Activated T-helper 2 cell treated with anti-CD3 and anti-CD28 coated beads, Interferon-gamma antibody, Interleukin-2, Interleukin-4, amounts not matched to agents 10 μg/mL and 5 μg/mL and 100 μg/mL, durations not matched to agents 14 hours and 24 hours and 36 hours (primary cell): Measurements from ENCODE around the gene MDK. TPM values are rescaled to one million over a fixed set of nuclear protein-coding genes. Genes with fewer than 3 reads are reported as not detected.

Experiments used
- DNase-seq: peaks from one replicate; pipeline ENCODE4 v3.0.0; 2021; ENCODE audit warnings: low spot score
- H3K27ac Mint-ChIP-seq: one replicate; pipeline ENCODE4 v1.8.0; 2021; ENCODE audit warnings: mixed read lengths
- H3K27me3 Mint-ChIP-seq: one replicate; pipeline ENCODE4 v1.8.0; 2021; ENCODE audit warnings: low read depth, mixed read lengths
- H3K36me3 Mint-ChIP-seq: one replicate; pipeline ENCODE4 v1.8.0; 2021; ENCODE audit warnings: low read depth, mixed read lengths
- H3K4me1 Mint-ChIP-seq: one replicate; pipeline ENCODE4 v1.8.0; 2021; ENCODE audit warnings: low read depth, mixed read lengths
- H3K4me3 Mint-ChIP-seq: one replicate; pipeline ENCODE4 v1.8.0; 2021; ENCODE audit warnings: low read depth, mild to moderate bottlenecking, moderate library complexity, mixed read lengths
- H3K9me3 Mint-ChIP-seq: one replicate; pipeline ENCODE4 v1.8.0; 2021; ENCODE audit warnings: mixed read lengths
- intact Hi-C: fragments of 100-400 bp; cut with micrococcal nuclease; formaldehyde crosslinking; loops from one replicate; pipeline ENCODE4 v1.15.1; 2023
- total RNA-seq: library from RNA; stranded (reverse); gene quantifications from 2 replicates; pipeline ENCODE4 v1.2.3, GENCODE V29; 2022

MDK gene
- total RNA-seq, 1 donor from 2014 or later, result 2.8 TPM

DNA sequence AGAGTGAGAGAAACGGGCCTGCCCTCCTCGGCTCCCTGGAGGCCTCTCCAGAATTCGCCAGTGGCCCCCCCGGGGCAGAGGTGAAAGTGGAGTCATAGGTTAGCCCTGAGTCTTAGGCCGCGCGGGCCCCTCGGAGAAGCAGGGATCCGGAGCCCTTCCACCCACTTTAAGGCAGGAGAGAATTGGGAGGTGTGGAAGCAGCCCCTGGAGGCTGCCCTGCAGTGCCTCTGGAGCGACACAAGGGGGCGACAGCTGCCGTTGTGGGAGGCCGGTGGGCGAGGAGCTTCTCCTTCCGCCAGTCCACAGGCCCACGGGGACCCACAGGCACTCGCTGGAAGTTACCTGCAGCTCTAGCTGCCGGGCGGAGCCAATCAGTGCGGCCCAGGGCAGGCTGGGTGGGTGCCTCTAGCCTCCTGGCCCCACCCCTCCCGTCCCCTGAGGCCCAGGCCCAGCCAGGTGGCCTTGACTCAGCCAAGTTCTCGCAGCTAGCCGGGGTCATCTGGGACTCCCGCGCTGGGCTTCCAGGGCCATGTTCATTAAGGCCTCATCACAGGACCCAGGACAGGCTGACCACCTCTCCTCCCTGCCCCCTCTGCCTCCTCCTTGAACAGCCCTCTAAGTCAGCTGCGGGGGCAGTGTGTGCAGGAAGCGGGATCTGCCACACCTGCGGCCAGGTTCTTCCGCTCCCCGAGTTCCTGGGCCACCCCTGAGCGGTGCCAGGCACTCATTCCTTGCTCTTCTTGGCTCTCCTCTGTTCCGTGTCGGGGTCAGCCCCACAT lies 29.2 kb upstream of the MDK start:
- no peaks in the 10 kb centered on the region for H3K27me3 Mint-ChIP-seq
- peak overlapping the region; percentile 72 for H3K27ac Mint-ChIP-seq
- peaks cover 47% of the 10 kb centered on the region for H3K4me1 Mint-ChIP-seq
- DNase-seq, result peak; percentile 63
- H3K36me3 Mint-ChIP-seq, result peaks cover 29% of the 10 kb centered on the region
- intact Hi-C loops, result loop anchor here (2.0 kb wide), 1 partner anchor 29 kb away; the partner anchor contains the start of gene MDK
- H3K4me3 Mint-ChIP-seq, result peak overlapping the region; percentile 73
- H3K9me3 Mint-ChIP-seq, result no peaks in the 10 kb centered on the region

DNA sequence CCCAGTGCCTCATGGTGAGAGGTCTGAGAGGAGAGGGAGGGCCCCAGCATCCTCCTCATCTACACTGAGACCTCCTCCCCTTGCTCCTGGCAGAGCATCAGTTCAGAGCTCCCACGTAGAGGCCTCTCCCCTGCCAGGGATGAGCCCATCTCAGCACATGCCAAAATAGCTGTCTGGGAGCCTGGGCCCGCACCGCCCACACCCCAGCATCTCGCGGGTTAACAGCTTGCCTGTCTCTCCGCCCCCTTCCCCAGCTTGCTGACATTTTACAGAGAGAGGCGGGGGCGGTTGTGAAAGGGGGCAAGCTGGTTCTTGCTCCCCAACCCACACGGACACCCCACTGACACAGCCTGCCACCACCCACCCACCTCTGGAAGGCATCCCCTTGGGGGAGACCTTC lies 27.8 kb upstream of the MDK start:
- H3K4me1 Mint-ChIP-seq, result peaks cover 48% of the 10 kb centered on the region
- intact Hi-C loops, result loop anchor here (2.0 kb wide), 1 partner anchor 27 kb away; the partner anchor contains the start of gene MDK
- H3K27ac Mint-ChIP-seq, result peak overlapping the region; percentile 38
- H3K9me3 Mint-ChIP-seq, result no peaks in the 10 kb centered on the region
- no peak for DNase-seq
- no peaks in the 10 kb centered on the region for H3K27me3 Mint-ChIP-seq
- peaks cover 29% of the 10 kb centered on the region for H3K36me3 Mint-ChIP-seq
- H3K4me3 Mint-ChIP-seq, result no peak overlapping the region

DNA sequence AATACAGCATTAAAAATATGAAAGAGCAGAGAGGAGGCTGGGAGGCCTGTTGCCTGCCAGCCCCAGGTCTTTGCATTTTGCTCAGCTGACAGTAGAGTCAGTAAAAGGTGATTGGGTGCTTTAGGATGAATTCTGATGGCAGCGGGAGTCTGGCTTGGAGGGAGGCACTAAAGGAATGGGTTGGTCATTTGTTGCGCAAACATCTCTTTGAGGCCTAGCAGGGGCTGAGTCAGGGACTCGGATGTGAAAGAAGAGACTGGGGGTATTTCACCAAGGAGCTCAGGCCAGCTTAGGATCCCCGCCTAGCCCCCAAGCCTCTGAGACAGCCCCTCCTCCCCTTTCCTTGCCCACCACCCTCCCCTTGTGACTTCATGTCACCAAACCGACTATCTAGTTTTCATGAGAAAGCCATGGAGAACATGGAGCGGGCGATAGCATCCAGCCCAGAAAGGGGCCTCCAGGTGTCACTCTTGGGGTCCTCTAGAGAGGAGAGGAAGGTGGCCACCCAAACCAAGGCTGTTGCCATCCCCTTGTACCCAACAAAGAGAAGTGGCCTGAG lies 24.5 kb upstream of the MDK start:
- Mint-ChIP-seq H3K4me1 (peaks cover 40% of the 10 kb centered on the region), H3K4me3 (no peak overlapping the region), H3K36me3 (peaks cover 11% of the 10 kb centered on the region), H3K27me3 (no peaks in the 10 kb centered on the region), H3K9me3 (no peaks in the 10 kb centered on the region), H3K27ac (no peak overlapping the region)
- DNase-seq, result no peak
- intact Hi-C loops, result no loop called here

DNA sequence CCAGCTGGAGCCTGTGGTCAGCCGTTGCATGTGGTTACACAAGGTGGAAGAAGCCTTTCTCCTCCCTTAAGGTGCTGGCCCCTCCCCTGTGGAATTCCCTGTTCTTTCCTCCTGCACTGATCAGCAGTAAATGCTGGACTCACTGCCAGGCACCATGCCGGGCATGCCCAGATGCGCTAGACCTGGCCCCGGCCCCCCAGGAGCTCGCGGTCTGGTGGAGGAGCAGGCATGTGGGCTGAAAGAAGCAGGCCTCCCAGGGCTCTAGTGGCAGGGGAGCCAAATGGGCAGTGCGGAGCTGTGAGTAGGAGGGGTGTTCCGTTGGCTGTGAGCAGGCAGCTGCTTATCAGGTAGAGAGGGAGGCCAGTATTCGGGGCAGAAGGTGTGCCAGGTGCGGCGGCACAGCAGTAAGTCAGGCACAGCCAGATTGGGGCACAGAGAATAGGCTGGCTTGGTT lies 24.0 kb upstream of the MDK start:
- Mint-ChIP-seq H3K27ac (peak overlapping the region; percentile 5), H3K27me3 (no peaks in the 10 kb centered on the region), H3K4me3 (no peak overlapping the region), H3K9me3 (no peaks in the 10 kb centered on the region), H3K36me3 (peaks cover 11% of the 10 kb centered on the region), H3K4me1 (peaks cover 41% of the 10 kb centered on the region)
- no peak for DNase-seq
- intact Hi-C loops, result no loop called here

DNA sequence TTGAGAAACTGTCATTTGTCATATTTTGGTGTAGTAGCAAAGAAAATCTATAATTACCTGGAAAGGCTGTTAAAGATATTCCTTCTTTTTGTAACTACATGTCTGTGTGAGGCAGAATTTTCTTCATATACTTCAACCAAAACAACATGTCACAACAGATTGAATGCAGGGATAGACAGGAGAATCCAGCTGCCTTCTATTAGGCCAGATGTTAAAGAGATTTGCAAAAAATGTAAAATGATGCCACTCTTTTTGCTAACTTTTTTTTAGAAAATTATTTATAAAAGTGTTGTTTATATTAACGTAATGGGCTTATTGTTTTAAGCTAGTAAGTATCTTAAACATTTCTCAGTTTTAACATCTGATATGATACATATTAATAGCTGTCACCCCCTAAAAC lies 21.5 kb upstream of the MDK start:
- no peak overlapping the region for H3K4me3 Mint-ChIP-seq
- peaks cover 33% of the 10 kb centered on the region for H3K4me1 Mint-ChIP-seq
- H3K27ac Mint-ChIP-seq, result no peak overlapping the region
- no peaks in the 10 kb centered on the region for H3K9me3 Mint-ChIP-seq
- no peaks in the 10 kb centered on the region for H3K27me3 Mint-ChIP-seq
- no peak for DNase-seq
- intact Hi-C loops, result no loop called here
- peaks cover 3% of the 10 kb centered on the region for H3K36me3 Mint-ChIP-seq

DNA sequence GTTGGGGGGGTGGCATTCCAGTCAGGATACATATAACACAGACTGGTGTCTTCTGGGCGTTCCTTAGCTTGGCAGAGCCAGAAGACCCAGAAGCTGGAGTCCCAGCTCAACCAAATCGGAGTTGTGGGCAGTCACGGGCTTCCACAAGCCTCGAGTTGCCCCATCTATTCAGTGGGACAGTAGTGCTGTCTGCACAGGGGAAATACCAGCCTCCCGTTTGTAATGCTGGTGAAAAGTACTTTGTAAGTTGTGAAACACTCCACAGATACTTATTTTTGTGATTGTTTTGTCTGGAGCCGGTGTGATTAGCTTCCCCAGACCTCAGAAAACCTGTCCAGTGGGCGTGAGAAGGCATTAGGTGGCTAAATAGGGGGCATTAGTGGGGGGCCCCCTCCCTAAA lies 20.6 kb upstream of the MDK start:
- H3K27ac Mint-ChIP-seq, result peak overlapping the region; percentile 86
- intact Hi-C loops, result loop anchor here (1.0 kb wide), 1 partner anchor 12 kb away; no protein-coding TSS in a partner anchor
- H3K27me3 Mint-ChIP-seq, result no peaks in the 10 kb centered on the region

DNA sequence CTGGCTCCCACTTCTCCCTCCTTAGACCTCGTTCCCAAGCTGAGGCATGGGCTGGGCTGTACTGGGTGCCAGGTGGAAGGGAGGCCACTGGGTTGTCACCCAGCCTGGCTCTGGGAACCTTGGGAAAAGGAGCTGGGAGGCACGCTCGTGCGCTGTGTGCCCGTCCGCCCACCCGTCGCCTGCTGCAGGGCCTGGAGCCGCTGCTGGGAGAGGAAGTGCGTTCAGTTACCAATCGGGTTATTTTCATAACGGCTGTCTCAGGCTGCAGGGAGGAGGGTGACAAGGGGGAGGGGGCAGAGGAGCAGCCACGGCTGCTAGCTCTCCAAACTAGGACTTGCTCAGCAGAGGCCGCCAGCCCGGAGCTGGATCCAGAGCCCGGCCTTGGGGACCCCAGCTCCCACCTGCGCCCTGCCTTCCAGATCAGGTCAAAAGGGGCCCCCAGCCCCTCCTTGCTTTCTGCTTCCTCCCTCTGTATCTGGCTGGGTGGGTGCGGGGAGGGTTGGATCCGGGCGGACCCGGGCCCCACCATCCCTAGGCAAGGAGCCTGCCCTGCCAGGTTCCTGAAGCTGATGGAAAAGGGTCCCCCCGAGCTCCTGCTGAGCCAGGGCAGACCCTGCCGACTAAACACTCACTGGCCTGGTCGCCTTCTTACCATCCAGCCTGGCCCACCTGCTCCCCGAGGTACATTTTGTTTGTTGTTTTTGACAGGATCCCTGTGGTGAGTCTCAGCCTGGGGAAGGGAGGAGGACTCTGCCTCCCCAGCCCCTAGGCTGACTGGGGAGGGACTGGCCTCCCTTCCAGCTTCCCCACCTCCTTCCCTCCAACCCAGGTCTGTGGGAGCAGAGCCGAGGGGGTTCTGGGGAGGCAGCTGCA lies 19.9 kb upstream of the MDK start:
- H3K27ac Mint-ChIP-seq, result peak overlapping the region; percentile 86
- peak overlapping the region; percentile 80 for H3K4me3 Mint-ChIP-seq
- H3K4me1 Mint-ChIP-seq, result peaks cover 33% of the 10 kb centered on the region
- H3K9me3 Mint-ChIP-seq, result no peaks in the 10 kb centered on the region
- peaks cover 3% of the 10 kb centered on the region for H3K36me3 Mint-ChIP-seq
- DNase-seq, result peak; percentile 63
- intact Hi-C loops, result loop anchor here (1.0 kb wide), 1 partner anchor 12 kb away; no protein-coding TSS in a partner anchor
- no peaks in the 10 kb centered on the region for H3K27me3 Mint-ChIP-seq

More for the DNA sequence above, 20.6 kb upstream of the MDK start:
- H3K4me1 Mint-ChIP-seq, result peaks cover 33% of the 10 kb centered on the region
- H3K4me3 Mint-ChIP-seq, result peak overlapping the region; percentile 80
- peaks cover 3% of the 10 kb centered on the region for H3K36me3 Mint-ChIP-seq
- DNase-seq, result no peak
- H3K9me3 Mint-ChIP-seq, result no peaks in the 10 kb centered on the region

DNA sequence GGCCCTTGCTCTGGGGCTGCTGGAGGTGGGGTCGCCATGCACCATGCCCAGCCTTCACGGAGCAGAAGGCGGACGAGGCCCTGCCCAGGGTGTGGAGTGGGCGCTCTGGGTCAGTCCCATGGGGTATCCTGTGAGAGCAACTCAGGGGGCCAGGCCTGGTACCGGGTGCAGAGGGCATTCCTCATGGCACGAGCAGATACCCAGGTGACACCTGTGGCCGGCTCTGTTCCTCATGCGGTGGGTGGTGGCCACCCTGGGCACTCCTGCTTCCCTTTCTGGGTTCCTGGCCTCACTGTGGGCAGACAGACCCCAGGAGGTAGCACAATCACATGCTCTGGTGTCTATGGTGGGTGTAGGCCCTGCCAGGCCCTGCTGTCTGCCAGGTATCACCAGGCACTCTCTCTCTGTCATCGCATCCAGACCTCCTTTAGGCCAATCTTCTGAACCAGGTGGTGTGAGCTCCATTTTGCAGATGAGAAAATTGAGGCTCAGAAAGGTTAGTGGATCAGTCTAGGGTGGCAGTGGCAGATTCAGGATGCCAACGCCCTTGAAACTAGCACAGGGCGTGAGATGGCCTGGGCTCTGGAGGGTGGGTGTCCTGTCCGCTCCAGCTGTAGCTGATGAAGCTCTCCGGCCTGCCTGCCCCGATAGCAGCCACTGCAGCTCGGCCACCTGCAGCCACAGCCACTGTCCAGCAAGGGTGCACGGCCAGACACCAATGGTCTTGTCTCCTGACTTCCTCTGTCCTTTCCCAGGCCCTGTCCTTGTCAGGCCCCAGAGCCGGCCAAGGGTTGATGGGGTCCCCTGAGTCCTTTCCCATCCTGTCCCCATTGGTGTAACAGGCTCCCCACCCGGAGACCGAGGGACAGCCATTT lies 19.1 kb upstream of the MDK start:
- intact Hi-C loops, result no loop called here
- peaks cover 33% of the 10 kb centered on the region for H3K4me1 Mint-ChIP-seq
- peaks cover 6% of the 10 kb centered on the region for H3K36me3 Mint-ChIP-seq
- no peaks in the 10 kb centered on the region for H3K27me3 Mint-ChIP-seq
- no peak for DNase-seq
- H3K9me3 Mint-ChIP-seq, result no peaks in the 10 kb centered on the region
- peak overlapping the region; percentile 80 for H3K4me3 Mint-ChIP-seq
- H3K27ac Mint-ChIP-seq, result peak overlapping the region; percentile 49

DNA sequence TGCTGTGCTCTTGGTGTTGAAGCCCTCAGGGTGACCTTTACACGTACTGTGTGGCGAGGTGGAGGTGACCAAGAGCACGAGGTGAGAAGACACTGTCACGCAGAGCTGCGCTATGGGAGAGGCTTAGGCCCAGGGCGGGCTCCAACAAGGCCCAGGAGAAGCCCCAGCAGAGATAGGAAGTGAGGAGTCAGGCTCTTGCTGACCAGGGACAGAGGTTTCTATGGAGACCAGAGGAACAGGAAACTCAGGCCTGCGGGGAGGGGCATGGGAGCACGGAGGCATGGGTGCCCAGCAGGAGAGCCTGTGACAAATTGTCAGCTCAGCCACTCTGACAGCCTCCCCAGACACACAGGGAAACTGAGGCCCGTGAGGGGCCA lies 18.4 kb upstream of the MDK start:
- Mint-ChIP-seq H3K4me3 (peak overlapping the region; percentile 80), H3K36me3 (peaks cover 7% of the 10 kb centered on the region), H3K27ac (peak overlapping the region; percentile 49), H3K27me3 (no peaks in the 10 kb centered on the region), H3K9me3 (no peaks in the 10 kb centered on the region), H3K4me1 (peaks cover 33% of the 10 kb centered on the region)
- no peak for DNase-seq
- intact Hi-C loops, result no loop called here

DNA sequence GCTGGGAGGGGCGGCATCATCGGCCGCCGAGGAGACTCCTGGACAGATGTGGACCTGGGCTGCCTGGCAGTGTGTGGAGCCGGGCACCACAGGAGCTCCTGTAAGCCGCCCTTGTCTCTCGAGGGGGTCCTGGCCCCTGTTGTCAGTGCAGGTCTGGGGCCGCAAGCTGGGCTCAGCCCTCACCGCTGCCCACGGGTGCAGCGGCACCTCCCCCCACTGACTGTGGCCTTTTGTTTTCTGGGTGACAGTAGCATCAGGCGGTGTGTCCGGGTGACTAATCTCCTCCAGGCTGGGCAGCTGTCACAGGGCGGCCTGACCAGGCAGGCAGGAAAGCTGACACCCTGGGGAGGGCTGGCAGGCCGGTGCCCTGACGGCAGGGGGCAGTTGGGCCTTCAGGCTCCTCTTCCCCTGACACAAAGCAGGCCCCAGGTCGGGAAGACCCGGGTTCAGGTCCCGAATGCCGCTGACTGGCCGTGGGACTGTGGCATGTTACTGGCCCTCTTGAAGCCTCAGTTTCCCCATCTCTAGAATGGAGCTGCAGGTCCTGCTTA lies 17.9 kb upstream of the MDK start:
- Mint-ChIP-seq H3K27me3 (no peaks in the 10 kb centered on the region), H3K27ac (no peak overlapping the region), H3K4me3 (no peak overlapping the region), H3K9me3 (no peaks in the 10 kb centered on the region), H3K4me1 (peaks cover 33% of the 10 kb centered on the region), H3K36me3 (peaks cover 10% of the 10 kb centered on the region)
- intact Hi-C loops, result no loop called here
- no peak for DNase-seq

DNA sequence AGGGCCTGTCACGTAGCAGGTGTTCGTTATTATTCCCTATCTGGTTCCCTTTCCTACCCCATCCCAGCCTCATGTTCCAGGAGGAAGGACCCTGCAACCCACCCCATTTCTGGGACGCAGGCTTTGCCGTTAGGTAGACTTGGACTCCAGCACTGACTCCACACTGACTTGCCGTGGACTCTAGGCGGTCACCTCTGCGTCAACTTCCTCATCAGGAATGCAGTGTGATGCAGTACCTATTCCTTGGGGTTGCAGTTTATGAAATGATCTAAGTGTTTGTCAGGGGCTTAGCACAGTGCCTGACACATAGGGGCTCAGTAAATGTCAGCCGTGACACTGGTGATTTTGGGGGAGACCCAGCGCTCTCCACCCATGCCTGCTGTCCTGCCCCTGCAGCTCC lies 17.4 kb upstream of the MDK start:
- Mint-ChIP-seq H3K27ac (peak overlapping the region; percentile 22), H3K27me3 (no peaks in the 10 kb centered on the region), H3K36me3 (peaks cover 16% of the 10 kb centered on the region), H3K4me3 (no peak overlapping the region), H3K4me1 (peaks cover 30% of the 10 kb centered on the region), H3K9me3 (no peaks in the 10 kb centered on the region)
- intact Hi-C loops, result no loop called here
- DNase-seq, result no peak

DNA sequence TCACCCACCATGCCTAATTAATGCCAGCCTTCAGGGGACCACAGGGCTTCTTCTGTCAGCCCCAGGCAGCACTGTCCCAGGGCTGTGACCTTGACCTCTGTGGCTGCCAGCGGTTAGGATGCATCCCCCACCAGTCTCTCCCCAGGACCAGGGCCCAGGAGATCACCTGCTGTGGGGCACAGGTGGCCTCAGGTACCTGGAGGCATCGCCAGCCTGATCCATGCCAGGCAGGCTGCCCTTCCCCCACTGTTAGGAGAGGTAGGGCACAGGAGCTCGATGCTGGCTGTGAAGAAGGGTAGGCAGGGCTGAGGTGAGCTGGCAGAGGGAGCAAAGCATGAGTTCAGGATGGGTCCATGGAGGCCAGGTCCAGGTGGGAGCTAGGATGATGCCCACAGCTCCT lies 16.7 kb upstream of the MDK start:
- no peak for DNase-seq
- peak overlapping the region; percentile 53 for H3K27ac Mint-ChIP-seq
- peaks cover 30% of the 10 kb centered on the region for H3K4me1 Mint-ChIP-seq
- intact Hi-C loops, result no loop called here
- H3K9me3 Mint-ChIP-seq, result no peaks in the 10 kb centered on the region
- H3K27me3 Mint-ChIP-seq, result no peaks in the 10 kb centered on the region
- H3K36me3 Mint-ChIP-seq, result peaks cover 22% of the 10 kb centered on the region
- no peak overlapping the region for H3K4me3 Mint-ChIP-seq
